Breast epithelium (tissue), 3 donors: ENCODE measurements around the gene LAMA3.

ENCODE experiments used
- CTCF ChIP-seq, 3 donors: fragments of 450-650 bp; IDR thresholded peaks; one replicate each; pipeline ENCODE4 v1.5.1; 2016 to 2017; ENCODE audit warnings: antibody characterized with exemption in 3 of 3, mild to moderate bottlenecking in 3 of 3, moderate library complexity in 3 of 3
- POLR2A ChIP-seq: fragments of 450-650 bp; IDR thresholded peaks from one replicate; pipeline ENCODE4 v1.6.1; 2016; ENCODE audit warnings: antibody characterized with exemption, mild to moderate bottlenecking, moderate library complexity
- POLR2AphosphoS5 ChIP-seq, 3 donors: sonication (generic); formaldehyde crosslinking; IDR thresholded peaks; one replicate each; pipeline ENCODE4 v1.6.1; 2017; ENCODE audit warnings: antibody characterized with exemption in 3 of 3

- TF ChIP-seq CTCF (IDR thresholded peaks at IDR 0.05), result no peak
- no peak for TF ChIP-seq POLR2A
- no peak for TF ChIP-seq POLR2AphosphoS5 (IDR thresholded peaks at IDR 0.05)
These were observed 240.7 kb downstream of the LAMA3 start for GRCh38 chr18:23930002-23930401.
